OCI-LY7 (cell line): Measurements from ENCODE around the gene SATB2. TPM values are rescaled to one million over a fixed set of nuclear protein-coding genes. Genes with fewer than 3 reads are reported as not detected.

Source experiments
- BruUV-seq: library from RNA; stranded (reverse); fragments of 400-500 nt; replicated peaks from 2 replicates; lab custom pipeline; 2021; lab: Mats Ljungman, UMichigan
- CTCF ChIA-PET: fragments of 300-600 bp; sonication (Branson Sonifier 250); formaldehyde crosslinking; loops from one replicate; lab custom pipeline; 2022; ENCODE audit warnings: antibody characterized with exemption; ENCODE audit not compliant: unreplicated experiment; lab: Charles Lee
- POLR2A ChIA-PET: fragments of 300-600 bp; sonication (Branson Sonifier 250); formaldehyde crosslinking; loops from one replicate; lab custom pipeline; 2022; ENCODE audit warnings: antibody characterized with exemption; lab: Charles Lee
- DNase-seq: peaks from one replicate; pipeline ENCODE4 v3.0.0-alpha.2; 2015; ENCODE audit warnings: low spot score
- H2AFZ ChIP-seq: fragments of 200-600 bp; sonication (generic), shearing (Covaris generic); 2 replicates; pipeline ENCODE4 v1.6.1; 2014; ENCODE audit warnings: mild to moderate bottlenecking, antibody characterized with exemption, low read length, moderate library complexity
- H3K27ac ChIP-seq: fragments of 200-600 bp; sonication (generic); 2 replicates; pipeline ENCODE4 v1.5.1; 2014; ENCODE audit warnings: mixed run types, low read depth, mild to moderate bottlenecking, moderate library complexity, low read length, inconsistent platforms; ENCODE audit not compliant: poor library complexity, severe bottlenecking
- H3K36me3 ChIP-seq: fragments of 200-600 bp; sonication (generic); 2 replicates; pipeline ENCODE4 v1.6.1; 2014; ENCODE audit warnings: mild to moderate bottlenecking, antibody characterized with exemption, low read length, moderate library complexity, mixed read lengths; ENCODE audit not compliant: insufficient read depth
- H3K4me1 ChIP-seq: fragments of 200-600 bp; sonication (generic); 2 replicates; pipeline ENCODE4 v1.5.1; 2014; ENCODE audit warnings: mild to moderate bottlenecking, low read length; ENCODE audit not compliant: insufficient read depth, poor library complexity, severe bottlenecking
- H3K4me2 ChIP-seq: fragments of 200-600 bp; sonication (generic); 2 replicates; pipeline ENCODE4 v1.6.1; 2014; ENCODE audit warnings: mild to moderate bottlenecking, low read length
- H3K4me3 ChIP-seq: fragments of 200-600 bp; sonication (generic); 2 replicates; pipeline ENCODE4 v1.5.1; 2014; ENCODE audit warnings: mild to moderate bottlenecking, low read depth, low read length; ENCODE audit not compliant: poor library complexity, severe bottlenecking
- H3K79me2 ChIP-seq: fragments of 200-600 bp; sonication (generic); 2 replicates; pipeline ENCODE4 v1.6.1; 2016; ENCODE audit warnings: low read depth, mild to moderate bottlenecking, low read length, moderate library complexity, mixed read lengths; ENCODE audit not compliant: insufficient read depth
- H3K9me2 ChIP-seq: fragments of 200-600 bp; sonication (generic); 2 replicates; pipeline ENCODE4 v1.6.1; 2016; ENCODE audit warnings: mild to moderate bottlenecking, low read length, mixed read lengths; ENCODE audit not compliant: insufficient read depth
- H3K9me3 ChIP-seq: fragments of 200-600 bp; sonication (generic); 2 replicates; pipeline ENCODE4 v1.6.1; 2014; ENCODE audit warnings: mild to moderate bottlenecking, mixed run types, low read length, mixed read lengths
- H4K20me1 ChIP-seq: fragments of 200-600 bp; sonication (generic); 2 replicates; pipeline ENCODE4 v1.6.1; 2014; ENCODE audit warnings: mild to moderate bottlenecking, antibody characterized with exemption, low read length, moderate library complexity, mixed read lengths; ENCODE audit not compliant: insufficient read depth
- EZH2phosphoT487 ChIP-seq: fragments of 200-600 bp; sonication (generic); IDR thresholded peaks from 2 replicates; pipeline ENCODE4 v1.6.1; 2018; ENCODE audit warnings: low read depth, borderline replicate concordance, mild to moderate bottlenecking, mixed run types, antibody characterized with exemption, low read length, moderate library complexity, mixed read lengths
- intact Hi-C: fragments of 100-400 bp; cut with micrococcal nuclease; formaldehyde crosslinking; loops from one replicate; pipeline ENCODE4 v1.10.0; 2022; ENCODE audit not compliant: unreplicated experiment
- total RNA-seq, 2 experiments: library from RNA; depleted of rRNA in 1 of 2; stranded (reverse); fragments of >200 nt in 1 of 2; shearing (Covaris generic) in 1 of 2; gene quantifications; 2 replicates each; pipeline ENCODE4 v1.2.3, GENCODE V29; 2014 to 2022
- TF ChIP-seq, protein P1 (sequence below): fragments of 200-600 bp; sonication (generic); conservative IDR thresholded peaks from 2 replicates; pipeline ENCODE4 v1.5.1; 2014; ENCODE audit warnings: mild to moderate bottlenecking, antibody characterized with exemption, low read length, moderate library complexity, mixed read lengths

Gene SATB2
- total RNA-seq, 2 experiments from 2014 or later: 15.9 to 30.7 TPM

DNA sequence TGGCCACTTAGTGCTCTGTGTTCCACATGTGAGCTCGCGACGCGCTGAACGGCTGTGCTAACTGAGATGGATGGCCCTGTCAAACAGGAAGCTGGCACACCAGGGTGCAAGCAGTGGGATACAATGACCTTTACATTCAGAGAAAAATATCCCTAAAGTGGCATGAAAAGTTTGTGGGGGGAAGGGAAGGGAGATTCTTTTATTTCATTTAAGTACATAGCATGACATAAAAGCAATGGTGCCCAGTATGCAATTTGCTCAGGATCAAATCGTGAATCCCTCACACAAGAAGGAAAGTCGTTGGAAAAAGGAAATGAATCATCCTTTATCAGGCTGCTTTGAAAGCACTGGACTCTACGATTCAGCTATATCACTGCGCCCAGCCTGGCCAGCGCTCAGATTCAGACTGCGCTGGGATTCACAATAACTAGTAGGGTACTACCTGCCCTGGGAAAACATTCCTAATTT is 26.0 kb downstream of the SATB2 start:
- intact Hi-C loops: no loop called here
- ChIA-PET POLR2A (interaction anchor here (1.0 to 1.1 kb wide), 2 partner anchors 9 to 17 kb away, joined by 3 to 5 read pairs; no protein-coding TSS in a partner anchor), CTCF (no interaction called here)
- Histone ChIP-seq H4K20me1 (no peaks in the 10 kb centered on the region), H3K4me2 (no peak overlapping the region; the same call in 1 of the 2 replicates), H3K27ac (no peak overlapping the region), H3K4me1 (no peaks in the 10 kb centered on the region), H3K4me3 (no peak overlapping the region), H3K36me3 (peaks cover 82% of the 10 kb centered on the region), H3K9me2 (no peaks in the 10 kb centered on the region), H3K79me2 (no peaks in the 10 kb centered on the region), H3K9me3 (no peaks in the 10 kb centered on the region), H2AFZ (no peak overlapping the region)
- TF ChIP-seq, protein P1, sequence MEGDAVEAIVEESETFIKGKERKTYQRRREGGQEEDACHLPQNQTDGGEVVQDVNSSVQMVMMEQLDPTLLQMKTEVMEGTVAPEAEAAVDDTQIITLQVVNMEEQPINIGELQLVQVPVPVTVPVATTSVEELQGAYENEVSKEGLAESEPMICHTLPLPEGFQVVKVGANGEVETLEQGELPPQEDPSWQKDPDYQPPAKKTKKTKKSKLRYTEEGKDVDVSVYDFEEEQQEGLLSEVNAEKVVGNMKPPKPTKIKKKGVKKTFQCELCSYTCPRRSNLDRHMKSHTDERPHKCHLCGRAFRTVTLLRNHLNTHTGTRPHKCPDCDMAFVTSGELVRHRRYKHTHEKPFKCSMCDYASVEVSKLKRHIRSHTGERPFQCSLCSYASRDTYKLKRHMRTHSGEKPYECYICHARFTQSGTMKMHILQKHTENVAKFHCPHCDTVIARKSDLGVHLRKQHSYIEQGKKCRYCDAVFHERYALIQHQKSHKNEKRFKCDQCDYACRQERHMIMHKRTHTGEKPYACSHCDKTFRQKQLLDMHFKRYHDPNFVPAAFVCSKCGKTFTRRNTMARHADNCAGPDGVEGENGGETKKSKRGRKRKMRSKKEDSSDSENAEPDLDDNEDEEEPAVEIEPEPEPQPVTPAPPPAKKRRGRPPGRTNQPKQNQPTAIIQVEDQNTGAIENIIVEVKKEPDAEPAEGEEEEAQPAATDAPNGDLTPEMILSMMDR: no peak
- TF ChIP-seq EZH2phosphoT487: no peak
- no TSS peak for BruUV-seq
- DNase-seq: no peak

DNA sequence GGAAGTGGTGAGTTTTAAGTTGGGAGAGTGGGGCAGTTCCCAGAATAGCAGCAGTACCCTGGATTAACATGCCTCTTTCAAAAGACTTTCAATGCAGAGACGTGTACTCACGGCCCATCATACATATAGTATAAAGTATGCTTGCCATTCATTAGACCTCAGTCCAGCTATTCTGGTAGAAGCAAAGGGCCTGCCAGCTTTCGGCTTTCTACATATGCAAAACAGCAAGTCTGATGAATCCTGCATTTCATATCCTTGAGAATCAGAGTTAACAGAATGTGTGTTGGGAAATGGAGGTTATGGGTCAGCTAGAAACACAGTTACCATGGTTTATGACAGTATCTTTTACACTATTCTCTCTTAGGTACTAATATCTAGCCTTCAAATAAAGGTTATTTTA is 27.5 kb downstream of the SATB2 start:
- Histone ChIP-seq H3K4me2 (peak overlapping the region; percentile 15; the same call in 1 of the 2 replicates), H3K4me3 (no peak overlapping the region), H3K9me2 (no peaks in the 10 kb centered on the region), H3K4me1 (no peaks in the 10 kb centered on the region), H3K27ac (no peak overlapping the region), H4K20me1 (no peaks in the 10 kb centered on the region), H2AFZ (no peak overlapping the region), H3K36me3 (peaks cover 82% of the 10 kb centered on the region), H3K79me2 (no peaks in the 10 kb centered on the region), H3K9me3 (no peaks in the 10 kb centered on the region)
- no TSS peak for BruUV-seq
- intact Hi-C loops: no loop called here
- no peak for DNase-seq
- ChIA-PET CTCF (no interaction called here), POLR2A (no interaction called here)
- TF ChIP-seq EZH2phosphoT487: no peak
- TF ChIP-seq, protein P1: no peak

DNA sequence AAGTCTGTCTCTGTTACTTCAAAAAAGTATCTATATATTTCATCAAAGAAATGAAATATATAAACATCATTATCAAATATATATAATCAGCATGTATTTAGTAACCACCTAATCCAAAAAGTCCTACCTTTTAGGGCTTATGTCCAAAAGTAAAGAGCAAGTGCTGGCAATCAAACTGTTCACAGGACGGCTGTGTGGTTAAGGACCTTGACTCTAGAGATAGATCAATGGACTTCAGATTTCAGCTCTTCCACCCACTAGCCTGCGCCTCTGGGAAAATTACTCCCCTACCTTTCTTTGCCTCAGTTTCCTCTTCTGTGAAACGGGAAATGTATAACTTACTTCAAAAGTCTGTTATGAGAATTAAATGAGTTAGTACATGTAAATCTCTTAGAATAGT is 29.4 kb downstream of the SATB2 start:
- H3K4me2 ChIP-seq: no peak overlapping the region
- POLR2A ChIA-PET: interaction anchor here (0.8 kb wide), 1 partner anchor 10 kb away, joined by 3 read pairs; no protein-coding TSS in a partner anchor
- BruUV-seq: no TSS peak

More for the DNA sequence above, 29.4 kb downstream of the SATB2 start:
- no peak for DNase-seq
- TF ChIP-seq, protein P1: no peak
- no peak for TF ChIP-seq EZH2phosphoT487
- Histone ChIP-seq H3K36me3 (peaks cover 93% of the 10 kb centered on the region), H2AFZ (no peak overlapping the region), H3K4me1 (no peaks in the 10 kb centered on the region), H3K9me2 (no peaks in the 10 kb centered on the region), H3K4me3 (no peak overlapping the region), H4K20me1 (no peaks in the 10 kb centered on the region), H3K9me3 (no peaks in the 10 kb centered on the region), H3K27ac (no peak overlapping the region), H3K79me2 (no peaks in the 10 kb centered on the region)
- CTCF ChIA-PET: no interaction called here
- intact Hi-C loops: no loop called here
